ENCODE measurements around the gene PROCA1.

Gene PROCA1, protein sequence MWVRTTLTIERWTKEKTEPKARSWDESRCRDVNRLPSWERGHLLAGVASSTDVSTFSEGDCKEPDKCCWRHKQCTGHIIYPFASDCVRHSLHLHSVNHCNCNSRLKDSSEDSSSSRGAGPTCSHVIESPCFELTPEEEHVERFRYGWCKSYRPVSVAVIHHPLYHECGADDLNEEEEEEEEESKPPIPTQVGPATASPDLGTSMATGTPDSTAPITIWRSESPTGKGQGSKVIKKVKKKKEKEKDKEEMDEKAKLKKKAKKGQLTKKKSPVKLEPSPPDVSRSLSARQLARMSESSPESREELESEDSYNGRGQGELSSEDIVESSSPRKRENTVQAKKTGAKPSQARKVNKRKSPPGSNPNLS

DNA sequence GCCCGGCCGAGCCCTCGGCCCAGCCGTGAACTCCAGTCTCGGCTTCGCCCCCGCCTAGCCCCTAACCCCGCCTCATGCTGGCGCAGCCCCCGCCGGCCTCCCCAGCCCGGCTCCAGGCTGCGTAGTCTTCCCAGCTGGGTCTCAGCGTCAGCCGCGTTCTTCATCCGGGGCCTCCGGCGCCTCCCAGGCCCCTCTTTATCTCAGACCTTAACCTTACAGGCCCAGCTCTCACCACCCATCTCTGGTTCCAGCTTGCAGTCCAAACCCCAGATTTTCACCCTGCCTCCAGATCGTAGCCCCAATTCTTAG lies at the start of gene PROCA1:
Gene PROCA1 (minus strand): TSS at position 166 of the 309 bp plus-strand sequence. CDS start 228 bp downstream, outside the sequence.
- peak; percentile 42 for DNase-seq

DNA sequence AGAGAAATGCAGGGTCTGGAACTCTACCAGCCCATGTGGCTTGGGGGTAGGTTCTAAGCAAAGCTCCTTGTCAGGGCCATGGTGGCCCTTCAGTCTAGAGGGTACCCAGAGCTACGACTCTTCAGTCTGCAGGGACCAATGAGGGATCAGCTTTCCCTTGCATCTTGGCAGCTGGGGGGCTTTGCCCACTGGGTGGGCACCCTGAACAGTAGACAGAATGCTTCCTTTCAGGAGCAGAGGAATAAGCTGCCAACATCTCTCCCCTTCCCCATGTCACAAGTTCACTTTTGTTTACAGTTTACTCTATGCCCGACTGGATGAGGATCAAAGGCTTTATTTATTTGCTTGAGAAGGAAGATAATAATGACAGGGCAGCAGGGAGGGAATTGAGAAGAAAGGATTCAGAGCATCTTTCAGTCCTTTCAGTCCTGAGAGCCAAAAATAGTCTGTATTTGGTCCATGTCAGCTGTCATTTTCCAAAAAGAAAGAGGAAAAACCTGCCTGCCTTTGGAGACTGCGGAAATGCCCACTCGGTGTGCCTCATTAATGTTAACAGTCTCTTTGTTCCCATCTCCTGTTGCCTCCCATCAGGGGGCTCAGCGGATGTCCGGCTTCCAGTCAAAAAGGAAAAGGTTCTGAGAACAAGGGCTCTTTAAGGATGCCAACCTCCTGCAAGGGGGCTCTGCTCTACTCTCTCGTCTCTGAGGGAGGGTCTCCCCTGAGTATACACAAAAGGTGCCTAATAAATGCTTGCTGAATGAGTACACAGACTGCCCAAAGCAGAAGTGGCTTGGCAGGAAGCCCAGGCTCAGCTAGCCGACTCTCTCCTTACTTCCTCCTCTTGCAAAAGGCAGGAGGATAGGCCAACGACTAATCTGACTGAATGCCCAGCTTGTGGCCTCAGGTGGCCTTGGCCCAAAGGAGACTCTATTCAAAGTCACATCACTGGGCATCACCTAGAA lies 49.2 kb upstream of the PROCA1 start:
- DNase-seq = no peak

DNA sequence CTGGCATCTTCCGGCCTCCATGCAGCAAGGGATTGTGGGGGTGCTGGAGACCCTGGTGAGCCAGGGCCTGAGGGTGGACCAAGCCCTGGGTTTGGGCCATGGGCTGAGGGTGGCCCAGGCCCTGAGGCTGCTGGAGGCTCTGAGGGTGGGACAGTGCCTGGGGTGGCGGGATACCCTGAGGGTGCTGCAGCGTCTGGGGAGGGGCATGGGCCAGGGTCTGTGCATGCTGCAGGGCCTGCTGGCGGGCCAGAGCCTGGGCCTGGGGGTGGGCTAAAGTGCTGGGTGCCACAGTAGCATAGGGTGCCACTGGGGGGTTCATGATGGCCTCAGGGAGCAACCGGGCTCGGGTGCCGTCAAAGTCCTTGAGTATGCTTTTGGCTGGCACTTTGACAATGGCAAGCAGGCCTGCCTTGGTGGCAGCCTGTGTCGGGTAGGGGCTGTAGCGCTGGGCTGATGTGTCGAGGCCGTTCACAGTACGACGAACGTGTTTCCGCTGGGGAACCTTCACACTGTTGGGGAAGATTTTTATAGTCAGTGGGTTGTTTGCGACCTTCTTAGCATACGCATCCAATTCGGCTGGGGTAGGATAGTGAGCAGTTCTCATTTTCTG lies 47.7 kb upstream of the PROCA1 start:
- no peak for DNase-seq

DNA sequence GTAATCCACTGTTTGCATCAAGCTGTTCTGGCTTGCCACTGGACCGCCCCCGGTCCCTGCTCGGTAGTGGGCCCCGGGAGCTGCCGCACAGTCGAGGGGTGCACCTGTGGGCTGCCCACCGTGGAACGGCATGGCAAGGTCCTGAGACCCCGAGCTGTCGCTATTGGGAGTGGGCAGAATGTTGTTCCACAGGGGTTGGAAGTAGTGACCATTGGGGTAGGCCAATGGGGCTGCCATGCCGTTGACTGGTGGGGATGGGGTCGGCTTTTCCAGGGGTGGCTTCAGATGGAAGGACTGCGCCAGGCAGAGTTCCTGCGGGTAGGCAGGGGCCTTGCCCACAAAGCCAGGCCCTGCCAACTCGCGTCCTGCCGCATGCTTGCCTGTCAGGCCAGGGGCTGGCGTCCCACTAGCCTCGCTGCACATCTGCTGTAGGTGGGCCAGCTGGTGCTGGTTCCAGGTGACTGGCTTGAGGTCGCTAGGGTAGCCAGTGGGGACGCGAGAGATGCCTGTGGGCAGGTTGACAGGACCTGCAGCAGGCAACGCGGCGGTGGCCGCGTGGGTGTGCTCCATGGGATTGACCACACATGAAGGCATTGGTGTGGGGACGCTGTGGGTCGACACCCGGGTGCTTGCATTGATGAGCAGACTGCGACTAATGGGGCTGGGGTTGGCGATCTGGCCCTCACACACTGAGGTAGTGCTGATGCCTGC lies 46.9 kb upstream of the PROCA1 start:
- DNase-seq = no peak

DNA sequence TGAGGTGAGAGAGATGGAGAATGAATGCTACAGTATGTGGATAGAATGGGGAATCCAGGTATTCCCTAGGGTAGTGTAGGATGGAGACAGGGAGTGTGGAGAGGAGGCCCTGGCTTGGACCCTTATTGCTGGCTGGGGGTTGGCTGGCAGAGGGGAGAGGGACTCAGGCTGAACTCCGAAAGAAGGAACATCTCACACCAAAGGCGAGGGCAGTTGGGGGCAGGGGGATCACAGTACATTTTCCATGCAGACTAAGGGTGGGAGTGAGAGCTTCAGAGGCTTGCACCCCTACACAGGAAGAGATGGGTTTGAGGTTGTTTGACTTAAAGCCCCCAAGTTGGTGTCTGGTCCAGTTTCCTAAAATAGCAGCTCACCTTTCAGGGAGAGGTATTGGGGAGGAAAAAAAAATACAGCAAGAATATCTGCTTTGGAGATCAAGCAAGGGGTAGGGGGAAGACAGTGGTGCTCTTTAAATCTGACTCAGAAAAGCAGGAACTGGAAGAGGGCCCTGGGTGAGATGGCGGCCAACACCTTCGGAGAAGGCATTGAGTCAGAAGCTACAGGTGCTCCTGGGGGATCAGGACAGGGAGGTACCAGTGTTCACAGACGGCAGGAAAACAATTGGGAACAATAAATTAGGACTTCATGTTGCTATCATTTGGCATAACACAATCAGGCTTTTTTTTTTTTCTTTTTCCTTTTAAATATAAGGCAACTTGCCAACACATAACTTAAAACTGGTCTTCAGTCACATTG lies 44.5 kb upstream of the PROCA1 start:
- DNase-seq = no peak

DNA sequence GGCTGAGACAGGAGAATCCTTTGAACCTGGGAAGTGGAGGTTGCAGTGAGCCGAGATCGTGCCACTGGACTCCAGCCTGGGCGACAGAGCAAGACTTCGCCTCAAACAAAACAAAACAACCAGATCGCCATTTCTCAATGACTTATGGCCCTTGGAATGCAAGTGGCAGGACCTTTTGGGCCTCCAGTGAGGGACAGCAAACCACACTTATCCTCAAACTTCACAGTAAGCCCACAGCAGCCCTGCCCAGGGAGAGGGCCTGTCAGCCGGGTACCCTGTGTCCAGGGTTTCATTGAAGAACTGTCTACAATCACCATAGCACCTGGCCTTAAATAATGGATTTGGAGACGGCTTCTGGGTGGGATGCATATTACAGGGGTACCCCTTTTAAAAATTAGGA lies 43.8 kb upstream of the PROCA1 start:
- DNase-seq = no peak

DNA sequence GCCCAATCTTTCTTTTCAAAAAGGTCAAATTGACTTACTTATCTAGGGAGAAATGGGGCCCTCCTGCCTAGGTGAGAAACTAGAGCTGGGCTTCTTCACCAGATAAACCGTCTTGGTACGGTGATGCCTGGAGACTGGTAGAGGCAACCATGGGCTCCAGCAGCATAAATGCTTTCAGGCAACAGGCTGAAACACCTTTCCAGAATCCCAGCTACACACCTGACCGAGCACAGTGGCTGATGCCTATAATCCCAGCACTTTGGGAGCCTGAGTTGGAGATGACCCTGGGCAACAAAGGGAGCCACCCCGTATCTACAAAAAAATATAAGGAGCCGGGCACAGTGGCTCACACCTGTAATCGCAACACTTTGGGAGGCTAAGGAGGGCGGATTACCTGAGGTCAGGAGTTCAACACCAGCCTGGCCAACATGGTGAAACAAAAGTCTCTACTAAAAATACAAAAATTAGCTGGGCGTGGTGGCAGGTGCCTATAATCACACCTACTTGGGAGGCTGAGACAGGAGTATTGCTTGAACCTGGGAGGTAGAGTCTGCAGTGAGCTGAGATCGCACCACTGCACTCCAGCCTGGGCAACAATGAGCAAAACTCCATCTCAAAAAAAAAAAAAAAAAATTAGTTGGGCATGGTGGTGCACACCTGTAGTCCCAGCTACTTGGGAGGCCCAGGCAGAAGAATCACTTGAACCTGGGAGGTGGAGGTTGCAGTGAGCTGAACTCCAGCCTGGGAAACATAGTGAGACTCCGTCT lies 40.1 kb upstream of the PROCA1 start:
- no peak for DNase-seq

DNA sequence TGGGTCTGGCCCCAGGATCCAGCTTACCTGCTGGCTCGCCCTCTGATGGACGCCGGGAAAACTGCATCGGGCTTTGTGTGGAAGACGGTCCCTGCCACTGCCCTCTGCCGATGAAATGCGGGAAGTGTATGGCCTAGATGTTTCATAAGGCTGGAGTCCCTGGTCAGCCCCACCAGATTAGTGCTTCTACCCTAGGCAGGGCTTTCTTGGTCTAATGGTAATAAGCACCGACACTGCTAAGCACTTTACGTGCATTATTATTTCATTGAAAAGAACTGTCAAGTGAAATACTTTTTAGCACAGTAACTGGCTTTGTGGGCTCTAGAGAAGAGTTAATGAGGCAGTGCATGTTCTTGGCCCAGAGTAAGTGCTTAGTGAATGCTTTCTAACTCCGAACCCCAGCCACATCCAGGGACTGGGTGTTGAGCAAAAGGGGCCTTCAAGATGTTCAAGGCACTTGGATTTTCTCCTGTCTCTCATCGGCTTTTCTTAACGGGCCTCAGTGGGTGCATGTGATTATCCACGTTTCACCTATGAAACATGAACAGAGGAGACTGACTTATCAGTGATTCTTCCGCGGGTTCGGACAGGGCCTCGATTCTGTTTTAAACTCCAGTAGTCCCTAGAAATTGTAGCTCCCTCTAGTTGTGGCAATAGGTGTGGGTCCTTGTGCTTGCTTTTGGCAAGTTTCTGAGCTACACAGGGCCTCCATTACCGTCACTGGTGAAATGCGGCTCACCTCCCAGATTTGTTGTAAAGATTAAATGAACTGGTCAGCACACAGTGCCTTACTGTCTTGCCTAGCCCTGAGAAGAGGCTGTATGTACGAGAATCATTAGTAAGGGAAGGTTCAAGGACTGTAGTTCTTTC lies 38.7 kb upstream of the PROCA1 start:
- DNase-seq = peak; percentile 88

DNA sequence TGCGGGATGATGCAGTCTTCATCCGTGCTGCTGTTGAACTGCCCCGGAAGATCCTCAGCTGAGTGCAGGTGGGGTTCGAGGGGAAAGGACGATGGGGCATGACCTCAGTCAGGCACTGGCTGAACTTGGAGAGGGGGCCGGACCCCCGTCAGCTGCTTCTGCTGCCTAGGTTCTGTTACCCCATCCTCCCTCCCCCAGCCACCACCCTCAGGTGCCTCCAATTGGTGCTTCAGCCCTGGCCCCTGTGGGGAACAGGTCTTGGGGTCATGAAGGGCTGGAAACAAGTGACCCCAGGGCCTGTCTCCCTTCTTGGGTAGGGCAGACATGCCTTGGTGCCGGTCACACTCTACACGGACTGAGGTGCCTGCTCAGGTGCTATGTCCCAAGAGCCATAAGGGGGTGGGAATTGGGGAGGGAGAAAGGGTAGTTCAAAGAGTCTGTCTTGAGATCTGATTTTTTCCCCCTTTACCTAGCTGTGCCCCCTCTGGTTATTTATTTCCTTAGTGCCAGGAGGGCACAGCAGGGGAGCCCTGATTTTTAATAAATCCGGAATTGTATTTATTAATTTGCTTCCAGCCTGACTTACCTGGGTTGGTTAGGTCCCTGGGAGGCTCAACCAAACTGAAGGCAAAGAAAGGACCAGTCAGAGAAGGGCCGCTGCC lies 38.0 kb upstream of the PROCA1 start:
- DNase-seq = no peak

DNA sequence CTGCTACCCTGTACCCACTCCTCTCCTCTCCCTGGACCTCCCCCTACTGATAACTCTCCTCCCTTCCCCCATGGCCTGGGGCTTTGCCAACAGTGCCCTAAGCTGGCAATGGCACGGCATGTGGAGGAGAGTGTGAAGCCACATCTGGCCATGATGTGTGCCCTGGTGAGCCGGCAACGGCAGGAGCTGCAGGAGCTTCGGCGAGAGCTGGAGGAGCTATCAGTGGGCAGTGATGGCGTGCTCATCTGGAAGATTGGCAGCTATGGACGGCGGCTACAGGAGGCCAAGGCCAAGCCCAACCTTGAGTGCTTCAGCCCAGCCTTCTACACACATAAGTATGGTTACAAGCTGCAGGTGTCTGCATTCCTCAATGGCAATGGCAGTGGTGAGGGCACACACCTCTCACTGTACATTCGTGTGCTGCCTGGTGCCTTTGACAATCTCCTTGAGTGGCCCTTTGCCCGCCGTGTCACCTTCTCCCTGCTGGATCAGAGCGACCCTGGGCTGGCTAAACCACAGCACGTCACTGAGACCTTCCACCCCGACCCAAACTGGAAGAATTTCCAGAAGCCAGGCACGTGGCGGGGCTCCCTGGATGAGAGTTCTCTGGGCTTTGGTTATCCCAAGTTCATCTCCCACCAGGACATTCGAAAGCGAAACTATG lies 37.3 kb upstream of the PROCA1 start:
- no peak for DNase-seq

DNA sequence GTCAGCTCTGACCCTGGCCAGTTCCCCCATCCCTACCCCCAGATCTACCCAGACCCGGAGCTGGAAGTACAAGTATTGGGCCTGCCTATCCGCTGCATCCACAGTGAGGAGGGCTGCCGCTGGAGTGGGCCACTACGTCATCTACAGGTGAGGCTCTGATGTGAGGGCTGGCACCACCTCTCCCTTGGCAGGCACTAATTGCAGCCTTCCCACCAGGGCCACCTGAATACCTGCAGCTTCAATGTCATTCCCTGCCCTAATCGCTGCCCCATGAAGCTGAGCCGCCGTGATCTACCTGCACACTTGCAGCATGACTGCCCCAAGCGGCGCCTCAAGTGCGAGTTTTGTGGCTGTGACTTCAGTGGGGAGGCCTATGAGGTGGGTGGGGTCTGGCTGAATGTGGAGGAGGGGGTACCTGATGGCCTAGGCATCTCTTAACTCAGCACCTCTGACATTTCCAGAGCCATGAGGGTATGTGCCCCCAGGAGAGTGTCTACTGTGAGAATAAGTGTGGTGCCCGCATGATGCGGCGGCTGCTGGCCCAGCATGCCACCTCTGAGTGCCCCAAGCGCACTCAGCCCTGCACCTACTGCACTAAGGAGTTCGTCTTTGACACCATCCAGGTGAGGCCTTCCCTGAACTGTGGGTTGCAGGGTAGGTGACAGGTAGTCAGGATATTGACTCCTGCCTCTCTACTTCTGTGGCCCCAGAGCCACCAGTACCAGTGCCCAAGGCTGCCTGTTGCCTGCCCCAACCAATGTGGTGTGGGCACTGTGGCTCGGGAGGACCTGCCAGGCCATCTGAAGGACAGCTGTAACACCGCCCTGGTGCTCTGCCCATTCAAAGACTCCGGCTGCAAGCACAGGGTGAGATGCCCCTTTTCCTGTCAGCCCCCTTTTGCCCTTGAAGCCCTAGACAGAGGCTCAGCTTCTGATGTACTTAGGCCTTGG lies 36.4 kb upstream of the PROCA1 start:
- no peak for DNase-seq

DNA sequence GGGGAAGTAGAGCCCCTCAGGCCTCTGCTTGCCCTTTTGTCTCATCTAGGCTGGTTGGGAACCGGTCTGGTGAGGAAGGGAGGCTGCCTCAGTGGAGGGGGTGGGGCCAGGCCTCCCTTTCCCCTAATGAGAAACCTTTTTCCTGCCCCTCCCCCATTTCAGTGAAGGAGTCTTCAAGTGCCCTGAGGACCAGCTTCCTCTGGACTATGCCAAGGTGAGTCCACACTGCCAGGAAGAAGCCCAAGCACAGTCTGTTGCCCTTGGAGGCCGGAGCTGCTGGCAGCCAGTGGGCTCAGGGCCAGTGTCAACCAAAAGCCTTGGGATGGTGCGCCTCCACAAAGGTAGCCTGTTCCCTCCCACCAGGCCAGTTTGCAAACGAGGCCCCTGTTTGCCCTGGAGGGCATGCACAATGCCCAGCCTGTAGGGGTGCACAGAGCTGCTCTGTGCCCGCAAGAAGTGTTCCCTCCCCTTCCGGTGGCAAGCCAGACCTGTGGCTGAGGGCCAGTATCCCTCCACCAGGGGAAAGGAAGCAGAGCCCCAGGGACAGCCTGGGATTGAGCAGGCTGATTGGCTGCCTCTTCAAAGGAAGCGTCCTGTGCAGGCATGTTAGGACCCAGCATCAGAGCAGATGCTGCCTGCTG lies 35.5 kb upstream of the PROCA1 start:
- DNase-seq = no peak

DNA sequence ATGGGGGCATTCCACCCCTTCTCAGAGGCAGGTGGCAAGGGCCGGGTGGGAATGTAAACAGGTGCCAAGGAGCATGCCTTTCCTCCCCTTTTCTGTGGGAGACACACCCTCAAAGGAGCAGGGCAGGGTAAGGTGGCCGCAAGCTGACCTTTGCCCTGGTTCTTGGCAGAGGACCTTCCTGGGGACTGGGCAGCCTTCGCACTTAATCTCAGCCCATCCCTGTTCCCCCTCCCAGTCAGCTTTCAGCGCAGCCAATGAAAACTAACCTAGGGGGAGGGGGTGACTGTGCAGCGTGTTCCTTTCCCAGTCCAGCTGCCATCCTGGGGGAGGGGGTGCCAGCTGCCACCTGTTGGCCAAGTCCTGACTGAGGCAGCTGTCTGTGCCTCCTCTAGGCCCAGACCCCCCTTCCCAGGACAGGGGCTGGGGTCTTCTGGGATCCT lies 34.9 kb upstream of the PROCA1 start:
- no peak for DNase-seq

DNA sequence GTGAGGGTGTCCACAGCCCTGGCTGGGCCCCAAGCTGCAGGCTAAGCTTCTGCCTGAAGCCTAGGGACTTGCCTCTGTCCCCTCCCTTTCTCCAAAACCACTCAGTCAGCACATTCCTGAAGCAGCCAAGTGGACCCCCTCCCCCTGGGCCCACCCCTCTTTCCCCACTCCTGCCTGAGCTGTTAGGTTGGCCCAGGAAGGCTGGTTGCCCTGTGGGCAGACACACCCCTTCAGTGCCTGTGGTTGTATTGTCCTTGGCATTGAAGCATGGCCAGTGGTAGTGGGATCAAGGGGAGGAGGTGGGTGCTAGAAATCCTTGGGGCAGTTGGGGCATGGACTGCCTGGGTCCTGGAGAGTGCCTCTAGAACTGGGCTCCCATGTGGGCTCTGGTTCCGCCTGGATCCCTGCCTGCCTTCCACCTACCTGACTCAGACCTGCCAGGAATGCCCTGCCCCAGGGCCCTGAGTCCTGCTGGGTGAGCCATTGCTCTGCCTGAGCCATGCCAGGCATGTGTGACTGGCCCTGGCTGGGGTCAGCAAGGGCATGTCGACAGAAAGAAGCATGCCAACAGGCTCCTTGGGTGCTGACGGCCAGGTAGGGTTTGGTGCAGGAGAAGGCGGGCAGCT lies 34.2 kb upstream of the PROCA1 start:
- no peak for DNase-seq

DNA sequence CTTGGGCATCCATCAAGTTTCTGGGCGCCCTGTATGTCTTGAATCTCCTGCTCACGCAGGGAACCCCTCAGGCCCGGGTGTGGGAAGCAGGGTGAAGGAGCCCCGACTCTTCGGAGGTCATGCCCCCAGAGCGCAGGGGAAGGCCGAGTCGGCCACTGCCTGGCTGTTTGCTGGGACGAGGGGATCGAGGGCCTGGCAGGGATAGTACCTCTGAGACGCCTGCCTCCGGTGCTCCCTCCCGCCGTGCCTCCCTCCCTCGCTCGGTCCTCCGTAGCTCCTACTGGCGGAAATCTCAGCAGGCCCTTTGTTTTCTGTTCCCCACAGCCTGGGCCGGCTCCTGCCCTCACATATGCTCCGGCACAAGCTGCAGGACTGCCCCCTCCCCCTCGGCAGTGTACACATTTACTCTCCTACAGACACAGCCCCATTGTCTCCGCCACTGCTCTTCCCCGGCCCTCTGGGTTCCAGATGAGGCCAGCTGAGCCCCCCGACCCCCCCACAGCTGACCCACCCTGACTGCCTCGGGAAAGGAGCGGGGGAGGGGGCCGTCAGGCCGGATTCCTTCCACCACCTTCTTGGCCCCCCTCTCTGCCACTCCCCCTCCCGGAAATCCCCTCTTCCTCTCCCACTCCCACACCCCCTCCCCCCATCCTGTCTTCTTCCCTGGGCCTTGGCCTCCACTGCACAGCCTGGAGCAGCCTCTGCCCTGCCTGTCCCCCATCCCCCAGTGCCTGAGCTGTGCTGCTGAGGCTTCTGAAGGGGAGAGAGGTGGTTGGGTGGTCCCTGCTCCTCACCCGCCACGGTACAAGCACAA lies 33.5 kb upstream of the PROCA1 start:
- no peak for DNase-seq

Data from activated CD8-positive, alpha-beta memory T cell treated with anti-CD3 and anti-CD28 coated beads, Interleukin-2, amount 50 U/mL, for 4 hours (primary cell).